HepG2 (cell line): ENCODE measurements around the gene KATNAL2.

ENCODE experiments used
- CTCF ChIP-seq: sonication (generic); formaldehyde crosslinking; IDR thresholded peaks from 2 replicates; pipeline ENCODE4 v1.5.0; 2020; ENCODE audit warnings: mild to moderate bottlenecking, missing genetic modification reagents, moderate library complexity
- EP300 ChIP-seq, 3 experiments: sonication (generic) in 1 of 3; formaldehyde crosslinking in 1 of 3; IDR thresholded peaks; 2 replicates each; pipeline versions ENCODE4 v1.5.1 to v1.6.1; 2011 to 2020; ENCODE audit warnings: low read depth in 2 of 3, low read length in 2 of 3, borderline replicate concordance in 1 of 3, improper control_type of control experiment in 1 of 3, mild to moderate bottlenecking in 1 of 3, missing genetic modification reagents in 1 of 3, moderate library complexity in 1 of 3
- JUN ChIP-seq: sonication (generic); formaldehyde crosslinking; IDR thresholded peaks from 2 replicates; pipeline ENCODE4 v1.4.0; 2020; ENCODE audit warnings: mild to moderate bottlenecking, missing genetic modification reagents
- POLR2A ChIP-seq, 2 experiments: IDR thresholded peaks; 2 replicates each; pipeline ENCODE4 v1.6.1; 2011; ENCODE audit warnings: low read depth in 2 of 2, low read length in 2 of 2, mild to moderate bottlenecking in 1 of 2, moderate library complexity in 1 of 2; ENCODE audit not compliant: insufficient read depth in 1 of 2
- POLR2AphosphoS5 ChIP-seq: IDR thresholded peaks from 2 replicates; pipeline ENCODE4 v1.6.1; 2012; ENCODE audit warnings: low read depth, low read length
- STAG1 ChIP-seq: sonication (generic); formaldehyde crosslinking; IDR thresholded peaks from 2 replicates; pipeline ENCODE4 v1.4.0; 2020; ENCODE audit warnings: missing genetic modification reagents
- ZBTB1 ChIP-seq: sonication (generic); formaldehyde crosslinking; IDR thresholded peaks from 2 replicates; pipeline ENCODE4 v1.4.0; 2020; ENCODE audit warnings: missing genetic modification reagents, borderline replicate concordance
- ZBTB25 ChIP-seq: IDR thresholded peaks from 2 replicates; pipeline ENCODE4 v1.6.1; 2018; ENCODE audit warnings: missing genetic modification reagents

GRCh38 chr18:47143899-47144485 is 226.6 kb downstream of the KATNAL2 start:
- TF ChIP-seq CTCF (CRISPR knock-in tag), result no peak
- no peak for TF ChIP-seq POLR2AphosphoS5
- TF ChIP-seq JUN (CRISPR knock-in tag), result no peak
- TF ChIP-seq ZBTB25 (CRISPR knock-in tag), result no peak
- no peak for TF ChIP-seq STAG1
- no peak for TF ChIP-seq ZBTB1 (CRISPR knock-in tag)
- no peak for TF ChIP-seq POLR2A (IDR thresholded peaks at IDR 0.05; ENCODE audit: insufficient read depth in 1 of 2, low read depth in 2 of 2, low read length in 2 of 2)
- no peak for TF ChIP-seq EP300 (IDR thresholded peaks at IDR 0.05; ENCODE audit: low read depth in 2 of 2, low read length in 2 of 2)
- no peak for TF ChIP-seq EP300 (CRISPR knock-in tag; IDR thresholded peaks at IDR 0.05; ENCODE audit: borderline replicate concordance)
